KOPT-K1 (cell line): ENCODE results near the gene RIT2.

ENCODE experiments used
- H3K27ac ChIP-seq: fragments of 200-600 bp; sonication (generic); 2 replicates; pipeline ENCODE4 v1.5.1; 2016; ENCODE audit warnings: antibody characterized with exemption, mild to moderate bottlenecking, low read depth, low read length; ENCODE audit not compliant: poor library complexity, severe bottlenecking
- H3K36me3 ChIP-seq: fragments of 200-600 bp; sonication (generic); 2 replicates; pipeline ENCODE4 v1.5.1; 2017; ENCODE audit warnings: antibody characterized with exemption, mild to moderate bottlenecking, low read length, moderate library complexity; ENCODE audit not compliant: insufficient read depth
- H3K9me3 ChIP-seq: fragments of 200-600 bp; sonication (generic); 2 replicates; pipeline ENCODE4 v1.5.1; 2017; ENCODE audit warnings: antibody characterized with exemption, low read length, mild to moderate bottlenecking; ENCODE audit not compliant: insufficient read depth, poor library complexity, severe bottlenecking

RIT2 gene

DNA sequence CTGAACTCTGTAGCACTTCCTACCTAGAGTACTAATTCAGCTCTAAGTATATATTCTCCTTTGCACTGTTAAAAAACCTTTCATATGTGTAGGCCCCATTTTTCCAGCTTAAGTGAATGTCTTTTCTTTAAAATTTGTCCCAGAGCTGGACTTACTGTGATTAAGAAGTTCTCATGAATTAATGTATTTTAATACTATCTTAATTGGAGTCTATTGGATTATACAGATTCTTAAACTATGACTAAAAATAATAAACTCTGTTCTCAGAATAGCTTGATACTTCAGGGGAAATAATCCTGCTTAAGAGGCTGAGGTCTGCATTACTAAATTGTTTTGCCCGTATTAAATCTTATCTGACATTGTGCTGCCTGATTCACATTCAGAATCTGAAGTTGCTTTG is 223.3 kb downstream of the RIT2 start:
- Histone ChIP-seq H3K27ac (no peak overlapping the region), H3K36me3 (no peaks in the 10 kb centered on the region), H3K9me3 (no peaks in the 10 kb centered on the region)

DNA sequence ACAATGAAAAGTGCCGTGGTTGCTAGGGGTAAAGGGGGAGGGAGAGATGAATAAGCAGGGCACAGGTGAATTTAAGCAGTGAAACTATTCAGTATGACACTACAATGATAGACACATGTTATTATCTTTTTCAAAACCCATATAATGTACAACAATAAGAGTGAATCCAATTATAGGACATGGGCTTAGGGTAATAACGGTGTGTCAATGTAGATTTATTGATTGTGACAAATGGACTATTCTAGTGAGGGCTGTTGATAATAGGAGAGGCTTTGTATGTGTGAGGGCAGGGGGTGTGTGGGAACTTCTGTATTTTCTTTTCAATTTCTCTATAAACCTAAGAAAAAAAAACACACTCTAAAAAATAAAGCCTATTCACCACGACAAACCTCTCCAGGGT is 223.8 kb downstream of the RIT2 start:
- no peaks in the 10 kb centered on the region for H3K36me3 ChIP-seq
- H3K9me3 ChIP-seq: no peaks in the 10 kb centered on the region
- H3K27ac ChIP-seq: no peak overlapping the region

DNA sequence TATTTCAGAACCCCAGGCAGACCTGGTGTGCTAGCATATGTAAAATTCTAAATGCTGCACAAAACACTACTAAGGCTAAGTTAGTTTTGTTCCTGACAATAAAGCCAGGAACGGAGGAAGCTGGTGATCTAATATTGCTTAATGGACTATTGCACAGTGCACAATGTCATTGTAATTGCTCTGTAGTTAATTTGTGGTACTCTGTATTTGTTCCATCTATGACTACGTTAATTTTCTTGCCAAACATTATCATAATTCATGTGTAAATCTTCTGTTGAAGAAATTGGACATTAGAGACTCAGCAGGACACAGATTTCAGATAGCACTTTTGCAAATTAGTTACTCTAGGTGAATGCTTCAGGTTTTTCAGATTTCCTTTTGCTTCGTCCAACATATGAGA is 232.3 kb downstream of the RIT2 start:
- Histone ChIP-seq H3K36me3 (no peaks in the 10 kb centered on the region), H3K27ac (no peak overlapping the region), H3K9me3 (no peaks in the 10 kb centered on the region)

DNA sequence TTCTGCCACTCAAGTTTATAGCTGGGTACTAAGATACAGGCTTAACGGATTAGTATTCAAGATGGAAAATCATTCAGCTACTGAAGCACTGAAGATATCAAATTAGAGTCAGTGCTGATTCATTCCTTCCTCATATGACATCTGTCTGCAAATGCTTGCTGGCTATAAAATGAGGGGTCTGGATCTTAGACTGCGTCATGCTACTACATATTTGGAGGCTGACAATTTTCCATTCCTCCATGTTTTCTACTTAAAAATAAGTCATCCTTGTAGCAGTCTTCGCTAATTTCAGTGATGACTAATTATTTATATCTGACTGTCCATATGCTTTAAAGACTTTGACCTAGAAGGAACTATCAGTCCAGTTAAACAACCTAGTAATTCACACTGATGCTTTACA is 233.4 kb downstream of the RIT2 start:
- Histone ChIP-seq H3K27ac (no peak overlapping the region), H3K36me3 (no peaks in the 10 kb centered on the region), H3K9me3 (no peaks in the 10 kb centered on the region)

DNA sequence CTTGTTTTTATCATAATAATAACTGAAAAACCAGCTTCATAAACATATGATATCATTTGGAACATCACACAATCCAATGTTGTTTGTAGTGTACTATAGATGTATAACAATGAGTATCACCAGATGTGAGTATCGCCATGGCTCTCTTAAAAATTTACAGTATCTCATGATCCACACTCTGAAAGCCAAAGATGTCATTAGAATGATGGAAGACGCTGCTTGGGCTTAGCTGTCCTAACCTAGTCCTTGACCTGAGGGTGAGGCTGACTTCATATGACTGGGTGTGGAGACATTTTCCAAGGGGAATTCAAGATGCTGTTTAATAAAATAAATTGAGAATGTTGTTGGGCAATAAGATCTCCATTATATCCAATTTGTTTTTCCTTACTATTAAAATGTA is 242.6 kb downstream of the RIT2 start:
- Histone ChIP-seq H3K9me3 (no peaks in the 10 kb centered on the region), H3K36me3 (no peaks in the 10 kb centered on the region), H3K27ac (no peak overlapping the region)

DNA sequence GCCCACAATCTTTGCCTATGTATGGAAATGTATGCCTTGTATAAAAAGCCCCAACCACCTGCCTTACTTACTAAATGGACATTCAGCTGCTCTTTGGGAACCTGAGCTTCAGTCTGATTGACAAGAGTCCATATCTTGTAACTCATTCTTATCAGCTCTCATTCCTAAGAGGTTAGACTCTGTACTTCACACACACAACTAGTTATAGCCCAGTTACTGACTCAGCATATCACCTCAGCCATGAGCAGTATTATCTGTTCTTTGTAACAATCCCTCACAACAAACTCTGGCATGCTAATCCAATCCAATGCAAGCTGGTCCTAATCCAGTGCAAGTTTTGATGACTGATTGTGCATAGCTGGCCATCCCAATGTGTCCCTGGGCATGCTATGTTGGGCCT is 250.6 kb downstream of the RIT2 start:
- H3K9me3 ChIP-seq: no peaks in the 10 kb centered on the region
- no peaks in the 10 kb centered on the region for H3K36me3 ChIP-seq
- H3K27ac ChIP-seq: no peak overlapping the region

DNA sequence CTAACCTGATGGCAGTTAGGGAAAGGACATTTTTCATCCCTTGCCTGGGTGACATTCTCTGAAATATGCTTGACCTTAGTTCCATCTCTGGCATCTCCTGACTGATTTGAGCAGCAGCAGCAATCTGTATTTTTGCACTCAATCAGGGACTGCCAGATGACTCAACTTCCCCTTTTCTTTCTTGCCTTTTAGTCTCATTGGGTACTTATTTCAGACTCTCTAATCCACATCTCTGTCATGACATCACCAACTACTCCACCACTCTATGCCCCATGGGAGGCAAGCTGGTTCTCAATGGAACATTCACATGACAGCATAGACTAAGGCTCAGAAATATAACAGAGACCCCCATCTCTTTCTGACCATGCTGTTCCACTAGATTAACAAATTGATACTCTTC is 254.2 kb downstream of the RIT2 start:
- no peak overlapping the region for H3K27ac ChIP-seq
- H3K36me3 ChIP-seq: no peaks in the 10 kb centered on the region
- H3K9me3 ChIP-seq: no peaks in the 10 kb centered on the region

DNA sequence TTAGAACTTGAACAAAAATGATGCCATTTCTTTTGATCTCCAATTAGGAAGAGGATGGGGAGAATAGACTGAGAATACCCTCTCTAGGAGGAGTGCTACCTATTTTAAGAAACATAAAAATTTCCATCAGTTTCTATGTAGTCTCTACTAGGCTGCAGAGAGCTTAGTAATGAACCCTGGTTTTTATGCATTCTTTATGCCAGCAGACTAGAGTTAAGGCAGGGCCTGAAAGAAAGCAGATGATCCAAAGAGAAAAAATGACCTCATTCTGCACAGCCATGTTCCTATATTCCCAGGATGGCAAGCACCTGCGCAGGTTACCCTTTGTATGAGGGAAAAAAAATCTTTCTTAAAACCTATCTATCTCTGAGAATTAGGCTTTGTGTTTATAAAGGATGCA is 254.9 kb downstream of the RIT2 start:
- Histone ChIP-seq H3K36me3 (no peaks in the 10 kb centered on the region), H3K27ac (no peak overlapping the region), H3K9me3 (no peaks in the 10 kb centered on the region)

DNA sequence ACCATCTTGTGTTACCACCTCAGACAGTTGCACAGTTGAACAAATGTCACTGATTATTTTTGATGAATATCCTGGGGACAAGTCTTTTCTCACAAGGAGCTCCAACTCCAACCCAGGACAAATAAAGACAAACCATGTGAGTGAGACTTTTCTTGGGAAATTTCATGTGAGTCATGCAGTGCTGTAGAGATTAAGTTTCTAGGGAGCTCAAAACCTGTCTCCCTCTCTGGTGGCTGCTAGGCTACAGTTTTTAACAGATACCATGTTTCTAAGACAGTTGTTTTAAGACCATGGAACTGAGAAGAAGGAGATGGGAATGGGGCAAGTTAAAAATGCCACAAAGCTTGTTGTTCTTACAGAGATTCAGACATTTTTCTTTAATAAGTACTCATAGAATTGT is 255.5 kb downstream of the RIT2 start:
- Histone ChIP-seq H3K27ac (no peak overlapping the region), H3K9me3 (no peaks in the 10 kb centered on the region), H3K36me3 (no peaks in the 10 kb centered on the region)

DNA sequence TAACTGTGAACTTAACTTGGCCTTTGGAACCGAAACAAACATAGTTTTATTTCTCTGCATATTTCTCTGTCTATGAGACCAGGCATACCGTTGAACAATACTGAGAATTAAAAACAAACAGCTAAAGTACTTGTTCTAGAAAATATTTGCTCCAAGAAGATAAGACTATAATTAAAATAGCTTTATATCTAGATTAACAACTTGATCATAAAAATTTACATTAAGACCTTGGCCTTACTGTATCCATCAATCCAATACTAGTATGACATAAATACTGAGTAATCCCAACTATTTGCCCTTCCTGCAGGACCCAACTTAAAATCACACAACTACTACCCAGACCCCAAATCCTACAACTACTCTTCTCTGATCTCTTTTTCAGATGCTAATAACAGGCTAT is 260.9 kb downstream of the RIT2 start:
- Histone ChIP-seq H3K36me3 (no peaks in the 10 kb centered on the region), H3K9me3 (no peaks in the 10 kb centered on the region), H3K27ac (no peak overlapping the region)

DNA sequence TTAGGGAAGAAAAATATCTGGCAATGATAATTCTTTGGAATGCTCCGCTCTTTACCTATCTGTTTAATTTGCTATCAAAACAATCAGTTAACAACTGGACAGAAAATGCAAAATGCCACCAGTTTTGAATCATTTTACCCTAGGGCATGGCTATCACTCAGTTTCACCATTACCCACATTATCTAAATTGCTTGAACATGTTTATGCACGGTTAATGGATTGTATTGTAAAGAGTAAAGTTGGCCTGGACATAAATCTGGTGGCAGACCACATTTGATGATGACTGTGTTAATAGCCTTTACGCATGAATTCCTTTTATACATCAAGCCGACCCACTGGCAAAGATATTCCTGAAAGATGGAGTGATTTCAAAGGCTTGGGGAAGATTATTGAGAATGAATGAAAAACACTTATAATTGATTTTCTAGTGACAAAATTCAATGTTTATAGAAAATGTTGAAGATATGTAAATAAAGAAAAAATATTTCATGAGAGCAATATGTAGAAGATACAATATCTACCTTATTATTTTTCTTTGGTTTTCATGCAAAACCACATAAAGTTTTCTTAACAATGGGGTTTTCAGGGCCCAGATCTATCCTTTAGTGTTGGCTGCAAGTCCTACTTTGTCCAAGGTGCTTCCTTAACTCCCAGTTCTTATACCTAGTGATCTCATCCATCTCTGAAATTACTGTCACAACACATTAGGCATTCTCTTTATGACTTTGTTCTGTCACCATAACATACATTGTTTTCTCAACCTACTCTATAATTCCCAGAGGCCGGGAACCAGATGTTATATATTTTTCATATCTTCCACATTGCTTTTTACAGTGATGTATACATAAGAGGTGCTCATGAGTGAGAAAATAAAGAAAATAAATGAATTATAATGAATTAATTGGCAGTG is 265.1 kb downstream of the RIT2 start:
- Histone ChIP-seq H3K36me3 (no peaks in the 10 kb centered on the region), H3K27ac (no peak overlapping the region), H3K9me3 (no peaks in the 10 kb centered on the region)

DNA sequence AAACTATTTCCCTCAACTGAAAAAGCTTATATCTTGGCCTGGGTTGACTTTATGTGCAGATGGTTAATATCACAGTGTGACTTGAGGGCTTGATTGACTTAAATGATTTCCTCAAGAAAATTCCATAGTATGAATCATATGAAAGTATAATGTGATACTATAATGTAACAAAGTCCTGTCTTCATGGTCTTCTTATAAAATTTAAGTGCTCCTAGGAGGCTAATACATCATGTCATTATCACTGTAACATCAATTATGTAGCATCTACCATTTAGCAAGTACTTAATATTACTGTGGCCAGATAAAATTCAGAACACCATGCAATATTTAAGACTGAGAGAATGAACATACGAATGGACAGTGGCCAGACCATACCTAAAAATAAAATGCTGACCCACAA is 276.1 kb downstream of the RIT2 start:
- Histone ChIP-seq H3K9me3 (no peaks in the 10 kb centered on the region), H3K36me3 (no peaks in the 10 kb centered on the region), H3K27ac (no peak overlapping the region)

DNA sequence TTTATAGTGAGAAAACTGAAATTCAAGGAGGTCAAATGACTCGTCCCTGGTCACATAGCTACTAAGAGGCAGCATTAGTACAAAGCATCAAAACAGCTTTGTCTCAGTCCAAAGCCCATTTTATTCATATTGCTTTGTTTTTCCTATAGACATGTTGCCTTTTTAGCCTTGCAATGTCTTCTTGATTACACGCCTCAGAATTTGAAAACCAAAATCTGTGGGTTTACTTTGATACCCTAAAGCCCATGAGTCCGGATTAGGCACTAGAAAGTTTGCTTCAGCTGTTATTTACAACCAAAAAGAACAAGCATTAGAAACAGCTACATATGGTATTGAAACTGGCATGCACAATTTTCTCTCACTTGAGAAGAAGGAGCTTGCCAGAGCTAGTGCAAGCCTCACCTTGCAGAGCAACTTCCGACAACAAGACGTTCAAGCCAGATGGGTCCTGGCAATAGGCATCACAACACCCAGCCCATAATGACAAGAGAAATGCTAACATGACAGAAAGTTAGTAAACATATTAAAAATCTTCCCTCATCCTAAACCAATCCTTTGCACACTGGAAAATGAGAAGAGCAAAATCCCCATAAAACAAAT is 276.8 kb downstream of the RIT2 start:
- Histone ChIP-seq H3K36me3 (no peaks in the 10 kb centered on the region), H3K9me3 (no peaks in the 10 kb centered on the region), H3K27ac (no peak overlapping the region)

DNA sequence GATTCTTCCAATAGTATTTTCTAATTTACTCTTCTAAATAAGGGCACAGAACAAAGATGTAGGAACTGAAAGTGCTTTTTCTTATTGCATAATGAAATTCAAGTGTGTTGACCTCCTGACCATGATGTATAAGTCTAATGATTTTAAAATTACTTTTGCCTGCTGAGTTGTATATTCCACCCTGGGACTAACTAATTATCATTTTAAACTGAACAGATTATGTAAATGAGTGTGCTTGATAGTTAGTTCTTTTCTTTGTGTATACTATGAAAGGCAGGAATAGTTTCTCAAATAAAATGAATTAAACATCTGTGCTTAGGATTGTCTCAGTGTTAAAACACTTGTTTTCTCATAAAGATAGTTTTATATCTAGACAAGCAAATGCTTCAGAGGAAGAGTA is 284.5 kb downstream of the RIT2 start:
- Histone ChIP-seq H3K36me3 (no peaks in the 10 kb centered on the region), H3K9me3 (no peaks in the 10 kb centered on the region), H3K27ac (no peak overlapping the region)

DNA sequence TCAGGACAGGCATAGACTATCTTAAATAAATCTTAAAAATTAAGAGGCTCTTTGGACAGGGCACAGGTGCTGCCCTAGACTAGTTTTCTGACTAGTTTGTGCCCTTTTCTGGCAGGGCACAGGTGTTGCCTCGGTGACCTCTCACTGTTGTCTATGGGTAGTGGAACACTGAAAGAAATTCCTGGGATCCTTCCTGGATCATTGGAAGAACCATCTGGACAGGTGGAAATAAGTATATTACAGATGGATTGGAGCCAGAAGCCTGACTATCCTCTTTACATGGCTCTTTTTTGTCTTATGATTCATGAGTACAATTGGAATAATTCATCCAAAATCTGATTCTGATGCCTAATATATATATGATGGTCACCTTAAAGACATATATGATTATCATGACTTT is 286.6 kb downstream of the RIT2 start:
- H3K9me3 ChIP-seq: no peaks in the 10 kb centered on the region
- no peak overlapping the region for H3K27ac ChIP-seq
- no peaks in the 10 kb centered on the region for H3K36me3 ChIP-seq

DNA sequence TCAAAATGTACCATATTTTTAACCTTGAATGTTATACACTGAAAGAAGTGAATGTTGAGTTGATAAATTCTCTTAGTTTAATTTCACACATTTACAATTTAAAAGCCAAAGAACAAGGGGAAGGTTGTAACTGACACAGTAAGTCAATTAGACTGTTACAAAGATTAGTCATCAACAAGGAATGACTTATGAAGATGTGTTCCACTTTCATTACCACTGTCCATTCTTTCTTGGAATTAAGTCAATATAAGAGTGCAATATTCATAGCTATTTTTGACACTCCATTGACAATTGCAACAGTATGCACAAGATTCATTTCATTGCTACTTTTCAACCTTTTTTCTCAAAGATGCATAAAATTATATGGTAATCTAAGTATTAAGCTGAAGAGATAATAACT is 291.3 kb downstream of the RIT2 start:
- Histone ChIP-seq H3K36me3 (no peaks in the 10 kb centered on the region), H3K27ac (no peak overlapping the region), H3K9me3 (no peaks in the 10 kb centered on the region)
